ENCODE data around the gene B3GAT2.

B3GAT2 gene

DNA sequence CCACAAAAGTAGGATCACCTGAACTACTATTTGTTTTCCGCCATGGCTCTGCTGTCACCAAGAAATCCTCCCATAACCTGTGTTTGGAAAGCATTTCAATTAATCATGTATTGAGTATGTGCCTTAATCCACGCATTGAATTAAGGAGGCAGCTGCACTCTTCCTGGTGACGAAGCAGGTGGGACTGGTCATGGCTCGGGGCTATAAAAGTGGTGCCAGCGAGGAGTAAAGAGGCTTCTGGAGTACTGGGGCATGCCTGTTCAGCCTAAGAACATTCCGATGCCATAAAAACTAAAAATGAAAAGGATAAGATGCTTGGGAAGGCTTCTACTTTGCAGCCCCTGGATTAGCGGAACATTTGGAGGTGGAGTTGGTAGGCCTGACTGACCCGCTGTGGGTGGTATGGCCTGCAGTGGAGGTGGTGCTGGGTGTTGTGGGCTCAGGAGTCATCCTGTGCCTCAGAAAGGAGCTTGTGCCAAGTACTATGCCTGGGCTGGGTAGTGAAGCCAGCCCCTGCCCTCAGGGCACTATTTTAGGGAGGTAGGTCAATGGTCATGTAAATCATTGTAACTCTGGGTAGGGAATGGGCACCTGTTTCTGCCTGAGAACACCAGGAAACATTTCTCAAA is 110.5 kb downstream of the B3GAT2 start:
- TF ChIP-seq ZNF565 (CRISPR knock-in tag; conservative IDR thresholded peaks at IDR 0.05; ENCODE audit: low read depth) (no peak), ZFP30 (CRISPR knock-in tag; IDR thresholded peaks at IDR 0.05) (no peak), ARNTL (CRISPR knock-in tag; IDR thresholded peaks at IDR 0.05; ENCODE audit: borderline replicate concordance, low read depth) (no peak), RARB (CRISPR knock-in tag; IDR thresholded peaks at IDR 0.05) (no peak), ESRRG (CRISPR knock-in tag; IDR thresholded peaks at IDR 0.05) (no peak), PPARA (CRISPR knock-in tag; IDR thresholded peaks at IDR 0.05; ENCODE audit: borderline replicate concordance) (no peak), ISL1 (CRISPR knock-in tag; IDR thresholded peaks at IDR 0.05) (no peak), TOX (CRISPR knock-in tag; IDR thresholded peaks at IDR 0.05; ENCODE audit: borderline replicate concordance) (no peak), SNAI2 (CRISPR knock-in tag; IDR thresholded peaks at IDR 0.05) (no peak), ZFP3 (CRISPR knock-in tag; IDR thresholded peaks at IDR 0.05) (no peak), GLIS3 (CRISPR knock-in tag; IDR thresholded peaks at IDR 0.05) (no peak), TCF4 (CRISPR knock-in tag; IDR thresholded peaks at IDR 0.05; ENCODE audit: borderline replicate concordance) (no peak), ZC3H10 (CRISPR knock-in tag; IDR thresholded peaks at IDR 0.05) (no peak), CSDC2 (CRISPR knock-in tag; IDR thresholded peaks at IDR 0.05) (no peak)
- TF ChIP-seq, protein P1, sequence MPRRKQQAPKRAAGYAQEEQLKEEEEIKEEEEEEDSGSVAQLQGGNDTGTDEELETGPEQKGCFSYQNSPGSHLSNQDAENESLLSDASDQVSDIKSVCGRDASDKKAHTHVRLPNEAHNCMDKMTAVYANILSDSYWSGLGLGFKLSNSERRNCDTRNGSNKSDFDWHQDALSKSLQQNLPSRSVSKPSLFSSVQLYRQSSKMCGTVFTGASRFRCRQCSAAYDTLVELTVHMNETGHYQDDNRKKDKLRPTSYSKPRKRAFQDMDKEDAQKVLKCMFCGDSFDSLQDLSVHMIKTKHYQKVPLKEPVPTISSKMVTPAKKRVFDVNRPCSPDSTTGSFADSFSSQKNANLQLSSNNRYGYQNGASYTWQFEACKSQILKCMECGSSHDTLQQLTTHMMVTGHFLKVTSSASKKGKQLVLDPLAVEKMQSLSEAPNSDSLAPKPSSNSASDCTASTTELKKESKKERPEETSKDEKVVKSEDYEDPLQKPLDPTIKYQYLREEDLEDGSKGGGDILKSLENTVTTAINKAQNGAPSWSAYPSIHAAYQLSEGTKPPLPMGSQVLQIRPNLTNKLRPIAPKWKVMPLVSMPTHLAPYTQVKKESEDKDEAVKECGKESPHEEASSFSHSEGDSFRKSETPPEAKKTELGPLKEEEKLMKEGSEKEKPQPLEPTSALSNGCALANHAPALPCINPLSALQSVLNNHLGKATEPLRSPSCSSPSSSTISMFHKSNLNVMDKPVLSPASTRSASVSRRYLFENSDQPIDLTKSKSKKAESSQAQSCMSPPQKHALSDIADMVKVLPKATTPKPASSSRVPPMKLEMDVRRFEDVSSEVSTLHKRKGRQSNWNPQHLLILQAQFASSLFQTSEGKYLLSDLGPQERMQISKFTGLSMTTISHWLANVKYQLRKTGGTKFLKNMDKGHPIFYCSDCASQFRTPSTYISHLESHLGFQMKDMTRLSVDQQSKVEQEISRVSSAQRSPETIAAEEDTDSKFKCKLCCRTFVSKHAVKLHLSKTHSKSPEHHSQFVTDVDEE (CRISPR knock-in tag; IDR thresholded peaks at IDR 0.05): no peak
- TF ChIP-seq, protein P2, sequence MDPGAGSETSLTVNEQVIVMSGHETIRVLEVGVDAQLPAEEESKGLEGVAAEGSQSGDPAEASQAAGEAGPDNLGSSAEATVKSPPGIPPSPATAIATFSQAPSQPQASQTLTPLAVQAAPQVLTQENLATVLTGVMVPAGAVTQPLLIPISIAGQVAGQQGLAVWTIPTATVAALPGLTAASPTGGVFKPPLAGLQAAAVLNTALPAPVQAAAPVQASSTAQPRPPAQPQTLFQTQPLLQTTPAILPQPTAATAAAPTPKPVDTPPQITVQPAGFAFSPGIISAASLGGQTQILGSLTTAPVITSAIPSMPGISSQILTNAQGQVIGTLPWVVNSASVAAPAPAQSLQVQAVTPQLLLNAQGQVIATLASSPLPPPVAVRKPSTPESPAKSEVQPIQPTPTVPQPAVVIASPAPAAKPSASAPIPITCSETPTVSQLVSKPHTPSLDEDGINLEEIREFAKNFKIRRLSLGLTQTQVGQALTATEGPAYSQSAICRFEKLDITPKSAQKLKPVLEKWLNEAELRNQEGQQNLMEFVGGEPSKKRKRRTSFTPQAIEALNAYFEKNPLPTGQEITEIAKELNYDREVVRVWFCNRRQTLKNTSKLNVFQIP (CRISPR knock-in tag; IDR thresholded peaks at IDR 0.05; ENCODE audit: borderline replicate concordance, low read depth): no peak
- ATAC-seq: no peak

DNA sequence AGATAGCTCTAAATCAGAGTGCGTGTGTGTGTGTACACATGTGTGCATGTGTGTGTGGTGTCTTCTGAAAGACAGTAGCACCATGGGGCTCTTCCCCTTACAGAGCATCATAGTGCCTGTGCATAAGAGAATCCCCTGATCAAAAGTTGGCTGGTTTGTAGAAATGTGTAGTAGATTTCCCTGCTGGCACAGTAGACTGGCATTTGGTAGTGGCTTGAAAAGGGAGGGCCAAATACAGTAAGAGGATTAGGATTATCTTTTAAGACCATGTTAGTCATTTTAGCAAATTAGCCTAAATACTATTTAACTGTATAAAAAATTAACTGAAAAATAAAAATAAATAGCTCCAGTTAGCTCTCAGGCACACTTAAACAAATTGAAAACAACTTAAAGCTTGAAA is 112.6 kb downstream of the B3GAT2 start:
- no peak for TF ChIP-seq ZFP3 (CRISPR knock-in tag; IDR thresholded peaks at IDR 0.05)
- no peak for TF ChIP-seq RARB (CRISPR knock-in tag; IDR thresholded peaks at IDR 0.05)
- TF ChIP-seq, protein P3, sequence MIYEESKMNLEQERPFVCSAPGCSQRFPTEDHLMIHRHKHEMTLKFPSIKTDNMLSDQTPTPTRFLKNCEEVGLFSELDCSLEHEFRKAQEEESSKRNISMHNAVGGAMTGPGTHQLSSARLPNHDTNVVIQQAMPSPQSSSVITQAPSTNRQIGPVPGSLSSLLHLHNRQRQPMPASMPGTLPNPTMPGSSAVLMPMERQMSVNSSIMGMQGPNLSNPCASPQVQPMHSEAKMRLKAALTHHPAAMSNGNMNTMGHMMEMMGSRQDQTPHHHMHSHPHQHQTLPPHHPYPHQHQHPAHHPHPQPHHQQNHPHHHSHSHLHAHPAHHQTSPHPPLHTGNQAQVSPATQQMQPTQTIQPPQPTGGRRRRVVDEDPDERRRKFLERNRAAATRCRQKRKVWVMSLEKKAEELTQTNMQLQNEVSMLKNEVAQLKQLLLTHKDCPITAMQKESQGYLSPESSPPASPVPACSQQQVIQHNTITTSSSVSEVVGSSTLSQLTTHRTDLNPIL (CRISPR knock-in tag; IDR thresholded peaks at IDR 0.05; ENCODE audit: low read depth): no peak
- TF ChIP-seq, protein P1 (CRISPR knock-in tag; IDR thresholded peaks at IDR 0.05): no peak
- TF ChIP-seq ZFP30 (CRISPR knock-in tag; IDR thresholded peaks at IDR 0.05): no peak
- no peak for TF ChIP-seq SNAI2 (CRISPR knock-in tag; IDR thresholded peaks at IDR 0.05)
- ATAC-seq: no peak

DNA sequence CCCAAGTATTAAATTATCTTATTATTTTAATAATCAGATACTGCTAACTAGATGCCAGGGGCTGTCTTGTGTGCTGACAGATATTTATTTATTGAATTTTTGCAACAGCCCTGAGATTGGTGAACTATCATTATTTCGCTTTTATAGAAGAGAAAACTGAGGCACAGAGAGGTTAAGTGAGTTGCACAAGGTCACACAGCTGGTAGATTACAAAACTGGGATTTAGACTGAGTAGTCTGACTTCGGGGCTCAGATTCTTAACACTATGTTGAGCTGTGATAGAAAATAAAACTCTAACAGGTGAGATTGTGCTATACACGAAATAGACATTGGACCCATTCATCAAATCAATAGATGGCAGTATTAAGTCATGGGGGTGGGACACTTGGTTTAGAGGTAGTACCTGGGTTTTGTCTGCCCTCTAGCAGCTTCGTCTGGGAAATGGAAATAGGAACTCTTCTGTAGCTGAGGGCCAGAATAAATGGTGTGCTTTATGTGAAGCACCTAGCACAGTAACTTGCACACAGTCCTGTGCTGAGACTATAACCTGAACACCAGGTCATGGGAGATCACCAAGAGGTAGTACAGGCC is 113.4 kb downstream of the B3GAT2 start:
- ATAC-seq: no peak
- TF ChIP-seq ZNF8 (CRISPR knock-in tag; IDR thresholded peaks at IDR 0.05) (no peak), ESRRG (CRISPR knock-in tag; IDR thresholded peaks at IDR 0.05) (no peak), ZFP30 (CRISPR knock-in tag; IDR thresholded peaks at IDR 0.05) (no peak), ZNF70 (CRISPR knock-in tag; IDR thresholded peaks at IDR 0.05) (no peak), ISL1 (CRISPR knock-in tag; IDR thresholded peaks at IDR 0.05) (no peak), BACH2 (CRISPR knock-in tag; IDR thresholded peaks at IDR 0.05; ENCODE audit: borderline replicate concordance) (no peak), TOX (CRISPR knock-in tag; IDR thresholded peaks at IDR 0.05; ENCODE audit: borderline replicate concordance) (no peak), GLIS3 (CRISPR knock-in tag; IDR thresholded peaks at IDR 0.05) (no peak), SNAI2 (CRISPR knock-in tag; IDR thresholded peaks at IDR 0.05) (no peak), CSDC2 (CRISPR knock-in tag; IDR thresholded peaks at IDR 0.05) (no peak), PPARA (CRISPR knock-in tag; IDR thresholded peaks at IDR 0.05; ENCODE audit: borderline replicate concordance) (no peak), ZNF565 (CRISPR knock-in tag; conservative IDR thresholded peaks at IDR 0.05; ENCODE audit: low read depth) (no peak), OSR1 (CRISPR knock-in tag; IDR thresholded peaks at IDR 0.05) (no peak)
- TF ChIP-seq, protein P2 (CRISPR knock-in tag; IDR thresholded peaks at IDR 0.05; ENCODE audit: borderline replicate concordance, low read depth): no peak
- TF ChIP-seq, protein P4, sequence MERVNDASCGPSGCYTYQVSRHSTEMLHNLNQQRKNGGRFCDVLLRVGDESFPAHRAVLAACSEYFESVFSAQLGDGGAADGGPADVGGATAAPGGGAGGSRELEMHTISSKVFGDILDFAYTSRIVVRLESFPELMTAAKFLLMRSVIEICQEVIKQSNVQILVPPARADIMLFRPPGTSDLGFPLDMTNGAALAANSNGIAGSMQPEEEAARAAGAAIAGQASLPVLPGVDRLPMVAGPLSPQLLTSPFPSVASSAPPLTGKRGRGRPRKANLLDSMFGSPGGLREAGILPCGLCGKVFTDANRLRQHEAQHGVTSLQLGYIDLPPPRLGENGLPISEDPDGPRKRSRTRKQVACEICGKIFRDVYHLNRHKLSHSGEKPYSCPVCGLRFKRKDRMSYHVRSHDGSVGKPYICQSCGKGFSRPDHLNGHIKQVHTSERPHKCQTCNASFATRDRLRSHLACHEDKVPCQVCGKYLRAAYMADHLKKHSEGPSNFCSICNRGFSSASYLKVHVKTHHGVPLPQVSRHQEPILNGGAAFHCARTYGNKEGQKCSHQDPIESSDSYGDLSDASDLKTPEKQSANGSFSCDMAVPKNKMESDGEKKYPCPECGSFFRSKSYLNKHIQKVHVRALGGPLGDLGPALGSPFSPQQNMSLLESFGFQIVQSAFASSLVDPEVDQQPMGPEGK (CRISPR knock-in tag; IDR thresholded peaks at IDR 0.05; ENCODE audit: borderline replicate concordance): no peak
